ENCODE results near the gene EFS. TPM values are rescaled to one million over a fixed set of nuclear protein-coding genes. Genes with fewer than 3 reads are reported as not detected.

EFS gene
- total RNA-seq, result under 1 TPM; 0.19 to 0.60 (median 0.39) TPM
- long read RNA-seq, result 0 reads

- intact Hi-C loops (cut with DNase I), result no loop called here
- H3K4me3 ChIP-seq, result peak within 1 kb of the TSS in 2 of 3 donors; percentile 14 to 35
- H3K36me3 ChIP-seq, result no peaks in the 10 kb centered on the region
- peak within 1 kb of the TSS; percentile 44 to 47 (median 47) for H3K27ac ChIP-seq
- TF ChIP-seq POLR2A (IDR thresholded peaks at IDR 0.05), result no peak
- TF ChIP-seq, protein P1, sequence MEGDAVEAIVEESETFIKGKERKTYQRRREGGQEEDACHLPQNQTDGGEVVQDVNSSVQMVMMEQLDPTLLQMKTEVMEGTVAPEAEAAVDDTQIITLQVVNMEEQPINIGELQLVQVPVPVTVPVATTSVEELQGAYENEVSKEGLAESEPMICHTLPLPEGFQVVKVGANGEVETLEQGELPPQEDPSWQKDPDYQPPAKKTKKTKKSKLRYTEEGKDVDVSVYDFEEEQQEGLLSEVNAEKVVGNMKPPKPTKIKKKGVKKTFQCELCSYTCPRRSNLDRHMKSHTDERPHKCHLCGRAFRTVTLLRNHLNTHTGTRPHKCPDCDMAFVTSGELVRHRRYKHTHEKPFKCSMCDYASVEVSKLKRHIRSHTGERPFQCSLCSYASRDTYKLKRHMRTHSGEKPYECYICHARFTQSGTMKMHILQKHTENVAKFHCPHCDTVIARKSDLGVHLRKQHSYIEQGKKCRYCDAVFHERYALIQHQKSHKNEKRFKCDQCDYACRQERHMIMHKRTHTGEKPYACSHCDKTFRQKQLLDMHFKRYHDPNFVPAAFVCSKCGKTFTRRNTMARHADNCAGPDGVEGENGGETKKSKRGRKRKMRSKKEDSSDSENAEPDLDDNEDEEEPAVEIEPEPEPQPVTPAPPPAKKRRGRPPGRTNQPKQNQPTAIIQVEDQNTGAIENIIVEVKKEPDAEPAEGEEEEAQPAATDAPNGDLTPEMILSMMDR (IDR thresholded peaks at IDR 0.05), result no peak
- DNase-seq, result peak in 1 of 3 donors; percentile 47
- peaks cover 0 to 16% of the 10 kb centered on the region in 2 donors for H3K27me3 ChIP-seq
- no CpG with 5 or more reads among the region's 74 CpGs for WGBS (ENCODE audit: insufficient coverage, low coverage, low lambda C conversion rate, missing lambda C conversion rate)
- H3K9me3 ChIP-seq, result no peaks in the 10 kb centered on the region
- ATAC-seq, result peak; percentile 3 to 44 (median 22)
- peaks cover 0 to 12% (median 0%) of the 10 kb centered on the region in 4 donors for H3K4me1 ChIP-seq
Measured at GRCh38 chr14:23365036-23365731, at the start of gene EFS. Gene EFS (minus strand): TSS chr14:23365172. CDS start chr14:23365025, 147 bp downstream.

DNA sequence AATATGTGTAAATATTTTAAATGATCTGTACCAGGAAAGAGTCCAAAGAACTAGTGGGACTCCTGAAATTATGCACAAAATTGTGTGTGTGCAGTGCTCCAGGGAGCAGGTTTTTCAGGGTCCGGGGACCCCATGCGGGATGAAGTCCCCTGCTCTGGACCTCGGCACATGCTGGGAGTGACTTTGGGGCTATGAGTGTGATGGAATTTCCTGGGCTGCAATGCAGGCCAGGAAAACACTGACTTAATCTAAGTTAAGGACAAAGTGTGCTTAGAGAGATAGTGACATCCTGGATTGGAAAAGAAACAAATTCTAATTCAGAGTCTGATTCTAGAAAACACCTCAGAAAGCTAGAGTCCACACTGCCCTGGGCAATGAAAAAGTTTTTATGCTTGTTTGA is 49.3 kb upstream of the EFS start:
- TF ChIP-seq, protein P1 (IDR thresholded peaks at IDR 0.05), result no peak
- TF ChIP-seq POLR2A (IDR thresholded peaks at IDR 0.05), result no peak
- peak in 2 of 4 donors; percentile 30 to 57 for ATAC-seq
- no peaks in the 10 kb centered on the region for H3K36me3 ChIP-seq
- WGBS (ENCODE audit: insufficient coverage, low coverage, low lambda C conversion rate, missing lambda C conversion rate), result 39% methylated on average over 3 of the region's 3 CpGs
- no peak for DNase-seq
- no peaks in the 10 kb centered on the region for H3K27me3 ChIP-seq
- no peak overlapping the region for H3K27ac ChIP-seq
- H3K4me3 ChIP-seq, result no peak overlapping the region
- intact Hi-C loops (cut with DNase I), result no loop called here
- no peaks in the 10 kb centered on the region for H3K9me3 ChIP-seq
- H3K4me1 ChIP-seq, result no peaks in the 10 kb centered on the region

- WGBS (ENCODE audit: insufficient coverage, low coverage, low lambda C conversion rate, missing lambda C conversion rate), result 69% methylated on average over 3 of the region's 16 CpGs
- Histone ChIP-seq H3K27me3 (no peaks in the 10 kb centered on the region), H3K27ac (no peak overlapping the region), H3K9me3 (no peaks in the 10 kb centered on the region), H3K4me1 (no peaks in the 10 kb centered on the region), H3K36me3 (no peaks in the 10 kb centered on the region), H3K4me3 (no peak overlapping the region)
- no peak for DNase-seq
- TF ChIP-seq, protein P1 (IDR thresholded peaks at IDR 0.05), result no peak
- no peak for TF ChIP-seq POLR2A (IDR thresholded peaks at IDR 0.05)
- ATAC-seq, result no peak
- intact Hi-C loops (cut with DNase I), result no loop called here
Measured at GRCh38 chr14:23413681-23414080, 48.7 kb upstream of the EFS start.

DNA sequence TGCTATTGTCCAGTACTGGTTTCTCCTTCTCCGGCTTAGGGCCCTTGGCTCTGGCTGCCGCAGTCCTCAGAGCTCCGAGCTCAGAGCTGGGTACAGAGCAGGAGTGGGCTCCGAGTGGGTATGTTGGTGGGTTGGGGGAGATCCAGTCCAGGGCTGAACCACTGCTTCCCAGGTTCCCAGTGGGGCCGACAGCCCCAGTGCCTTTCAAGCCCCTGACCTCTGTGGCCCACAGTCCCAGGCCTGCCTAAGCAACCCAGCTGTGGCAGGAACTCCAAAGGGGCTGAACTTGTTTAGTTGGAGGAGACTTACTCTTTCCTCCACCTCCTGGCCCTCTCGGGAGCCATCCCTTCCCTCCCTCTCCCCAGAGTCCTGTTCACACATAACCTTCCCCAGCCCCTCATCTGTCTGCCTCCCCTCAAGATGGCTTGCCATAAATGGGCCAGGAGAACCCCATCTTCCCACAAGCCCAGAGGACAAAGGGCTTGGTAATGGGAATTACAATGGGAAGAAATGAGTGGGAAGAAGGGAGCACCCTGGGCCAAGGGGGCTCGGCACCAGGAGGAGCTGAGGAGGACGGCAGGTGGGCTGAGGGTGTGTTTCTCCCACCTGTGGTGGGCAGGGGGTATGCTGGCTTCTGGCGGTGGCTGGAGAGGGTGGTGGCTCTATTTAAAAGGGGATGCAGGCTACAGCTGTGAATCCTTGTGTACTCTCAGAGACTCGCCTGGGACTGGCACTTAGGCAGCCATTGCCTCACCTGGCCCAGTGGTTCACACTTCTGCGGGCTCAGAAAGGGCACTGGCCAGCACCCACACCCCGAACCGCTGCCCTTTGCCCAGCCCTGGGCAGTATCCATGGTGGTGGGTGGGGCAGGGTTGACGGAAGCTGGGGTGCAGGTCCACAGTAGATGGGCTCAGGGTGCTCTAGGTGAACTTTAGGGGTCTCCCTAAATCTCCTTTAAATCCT is 46.9 kb upstream of the EFS start:
- Histone ChIP-seq H3K9me3 (no peaks in the 10 kb centered on the region), H3K27ac (no peak overlapping the region), H3K36me3 (no peaks in the 10 kb centered on the region), H3K27me3 (no peaks in the 10 kb centered on the region), H3K4me3 (no peak overlapping the region), H3K4me1 (no peaks in the 10 kb centered on the region)
- DNase-seq (no peak), ATAC-seq (no peak)
- 70% methylated on average over 7 of the region's 14 CpGs for WGBS (ENCODE audit: insufficient coverage, low coverage, low lambda C conversion rate, missing lambda C conversion rate)
- intact Hi-C loops (cut with DNase I), result no loop called here
- TF ChIP-seq, protein P1 (IDR thresholded peaks at IDR 0.05), result no peak
- TF ChIP-seq POLR2A (IDR thresholded peaks at IDR 0.05), result no peak
